A204.1 (cell line): ENCODE data around the gene RSPH3.
"Not testable (repeated sequence)": the region's sequence is repeated elsewhere in the genome, so short reads cannot be mapped to it uniquely, and the experiment has no call there.

Experiments
- FAIRE-seq: peaks from 2 replicates; lab custom pipeline; 2012; peaks lifted over from hg19 to GRCh38; lab: Jason Lieb, UNC

The RSPH3 gene

GRCh38 chr6:158972241-158973233 lies 27.5 kb downstream of the RSPH3 start:
- peak; percentile 98 for FAIRE-seq

GRCh38 chr6:158970640-158971275 lies 29.2 kb downstream of the RSPH3 start:
- FAIRE-seq, result no peak

GRCh38 chr6:158969148-158969547 lies 30.9 kb downstream of the RSPH3 start:
- FAIRE-seq, result no peak

- FAIRE-seq, result no peak
Measured at GRCh38 chr6:158963020-158963808, 36.8 kb downstream of the RSPH3 start.

GRCh38 chr6:158962371-158962770 lies 37.6 kb downstream of the RSPH3 start:
- no peak for FAIRE-seq

- FAIRE-seq, result no peak
Measured at GRCh38 chr6:158960026-158960425, 40.0 kb downstream of the RSPH3 start.

GRCh38 chr6:158959552-158959951 lies 40.5 kb downstream of the RSPH3 start:
- no peak for FAIRE-seq

- no peak for FAIRE-seq
Measured at GRCh38 chr6:158958504-158959386, 41.3 kb downstream of the RSPH3 start.

GRCh38 chr6:158955255-158955654 lies 44.7 kb downstream of the RSPH3 start:
- no peak for FAIRE-seq

GRCh38 chr6:158954753-158955152 lies 45.2 kb downstream of the RSPH3 start:
- no peak for FAIRE-seq

- FAIRE-seq, result not testable (repeated sequence)
Measured at GRCh38 chr6:158952011-158952410, 48.0 kb downstream of the RSPH3 start.

- not testable (repeated sequence) for FAIRE-seq
Measured at GRCh38 chr6:158951565-158951964, 48.4 kb downstream of the RSPH3 start.

GRCh38 chr6:158947284-158947683 lies 52.7 kb downstream of the RSPH3 start:
- no peak for FAIRE-seq

GRCh38 chr6:158943380-158944032 lies 56.5 kb downstream of the RSPH3 start:
- FAIRE-seq, result no peak

GRCh38 chr6:158942349-158942748 lies 57.7 kb downstream of the RSPH3 start:
- FAIRE-seq, result no peak

GRCh38 chr6:158941246-158941645 lies 58.8 kb downstream of the RSPH3 start:
- FAIRE-seq, result no peak

GRCh38 chr6:158939255-158940159 lies 60.5 kb downstream of the RSPH3 start:
- FAIRE-seq, result no peak

- FAIRE-seq, result no peak
Measured at GRCh38 chr6:158938811-158939254, 61.2 kb downstream of the RSPH3 start.

- FAIRE-seq, result no peak
Measured at GRCh38 chr6:158938220-158938619, 61.8 kb downstream of the RSPH3 start.

- no peak for FAIRE-seq
Measured at GRCh38 chr6:158934157-158934556, 65.8 kb downstream of the RSPH3 start.
